Thyroid gland (tissue), 4 donors: ENCODE results near the gene WDFY4.

Experiments used
- POLR2A ChIP-seq, 2 donors: fragments of 450-650 bp; IDR thresholded peaks; one replicate each; pipeline ENCODE4 v1.6.1; 2017; ENCODE audit warnings: antibody characterized with exemption in 2 of 2, mild to moderate bottlenecking in 2 of 2, moderate library complexity in 1 of 2
- TF ChIP-seq, protein P1 (sequence below), 6 experiments: fragments of 200-600 bp in 3 of 6; fragments of 450-650 bp in 3 of 6; sonication (generic) in 3 of 6; IDR thresholded peaks; one replicate each; pipeline ENCODE4 v1.5.1; 2016 to 2019; ENCODE audit warnings: antibody characterized with exemption in 6 of 6, mild to moderate bottlenecking in 2 of 6, inconsistent platforms in 1 of 6, moderate library complexity in 1 of 6

DNA sequence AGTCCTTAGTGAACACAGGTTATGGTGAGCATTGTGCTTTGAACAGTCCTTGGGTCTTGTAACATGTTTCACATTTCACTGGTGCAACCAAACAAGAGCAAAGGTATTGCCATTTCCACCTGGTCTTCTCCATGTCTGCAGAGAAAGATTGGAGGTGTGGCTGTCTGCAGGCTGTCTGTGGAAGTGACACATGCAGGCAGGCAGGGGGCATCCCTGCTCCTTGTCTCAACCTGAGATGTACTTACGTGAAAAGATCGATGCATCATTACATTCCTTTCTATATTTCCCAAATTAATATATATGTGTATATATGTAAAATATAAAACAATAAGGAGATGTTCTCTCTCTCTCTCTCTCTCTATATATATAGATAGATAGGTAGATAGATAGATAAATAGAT lies 200.7 kb downstream of the WDFY4 start:
- TF ChIP-seq POLR2A (IDR thresholded peaks at IDR 0.05), result no peak
- TF ChIP-seq, protein P1, sequence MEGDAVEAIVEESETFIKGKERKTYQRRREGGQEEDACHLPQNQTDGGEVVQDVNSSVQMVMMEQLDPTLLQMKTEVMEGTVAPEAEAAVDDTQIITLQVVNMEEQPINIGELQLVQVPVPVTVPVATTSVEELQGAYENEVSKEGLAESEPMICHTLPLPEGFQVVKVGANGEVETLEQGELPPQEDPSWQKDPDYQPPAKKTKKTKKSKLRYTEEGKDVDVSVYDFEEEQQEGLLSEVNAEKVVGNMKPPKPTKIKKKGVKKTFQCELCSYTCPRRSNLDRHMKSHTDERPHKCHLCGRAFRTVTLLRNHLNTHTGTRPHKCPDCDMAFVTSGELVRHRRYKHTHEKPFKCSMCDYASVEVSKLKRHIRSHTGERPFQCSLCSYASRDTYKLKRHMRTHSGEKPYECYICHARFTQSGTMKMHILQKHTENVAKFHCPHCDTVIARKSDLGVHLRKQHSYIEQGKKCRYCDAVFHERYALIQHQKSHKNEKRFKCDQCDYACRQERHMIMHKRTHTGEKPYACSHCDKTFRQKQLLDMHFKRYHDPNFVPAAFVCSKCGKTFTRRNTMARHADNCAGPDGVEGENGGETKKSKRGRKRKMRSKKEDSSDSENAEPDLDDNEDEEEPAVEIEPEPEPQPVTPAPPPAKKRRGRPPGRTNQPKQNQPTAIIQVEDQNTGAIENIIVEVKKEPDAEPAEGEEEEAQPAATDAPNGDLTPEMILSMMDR (IDR thresholded peaks at IDR 0.05), result peak in 1 of 6 experiments; percentile 20
